Liver (tissue), 9 donors: ENCODE measurements around the gene ATIC. TPM values are rescaled to one million over a fixed set of nuclear protein-coding genes. Genes with fewer than 3 reads are reported as not detected.

ENCODE experiments used
- DNase-seq: peaks from one replicate; pipeline ENCODE4 v3.0.0-alpha.2; 2017; ENCODE audit warnings: low spot score
- H3K27ac ChIP-seq, 2 donors: one replicate each; pipeline ENCODE4 v1.7.0; 2013; ENCODE audit warnings: inconsistent platforms in 2 of 2, low read length in 2 of 2, control low read depth in 1 of 2, low read depth in 1 of 2, mild to moderate bottlenecking in 1 of 2
- H3K27me3 ChIP-seq, 4 donors: one replicate each; pipeline versions ENCODE4 v1.6.1 to v1.7.0; 2013; ENCODE audit warnings: low read length in 3 of 4, inconsistent platforms in 1 of 4, mild to moderate bottlenecking in 1 of 4, moderate library complexity in 1 of 4; ENCODE audit not compliant: control insufficient read depth in 4 of 4, insufficient read depth in 4 of 4
- H3K36me3 ChIP-seq, 4 donors: one replicate each; pipeline versions ENCODE4 v1.6.1 to v1.7.0; 2013; ENCODE audit warnings: low read length in 3 of 4, mild to moderate bottlenecking in 3 of 4, low read depth in 1 of 4, moderate library complexity in 1 of 4; ENCODE audit not compliant: control insufficient read depth in 4 of 4, insufficient read depth in 3 of 4
- H3K4me1 ChIP-seq, 4 donors: one replicate each; pipeline versions ENCODE4 v1.6.1 to v1.7.0; 2013; ENCODE audit warnings: low read length in 3 of 4, mild to moderate bottlenecking in 3 of 4, moderate library complexity in 1 of 4; ENCODE audit not compliant: control insufficient read depth in 4 of 4, insufficient read depth in 4 of 4
- H3K4me3 ChIP-seq, 3 donors: one replicate each; pipeline versions ENCODE4 v1.6.1 to v1.7.0; 2013; ENCODE audit warnings: low read length in 3 of 3, control low read depth in 1 of 3, low read depth in 1 of 3, mild to moderate bottlenecking in 1 of 3
- H3K9ac ChIP-seq, 2 donors: one replicate each; pipeline ENCODE4 v1.7.0; 2013; ENCODE audit warnings: low read length in 2 of 2, mild to moderate bottlenecking in 2 of 2, moderate library complexity in 2 of 2, control low read depth in 1 of 2, low read depth in 1 of 2
- H3K9me3 ChIP-seq, 4 donors: one replicate each; pipeline versions ENCODE4 v1.6.1 to v1.7.0; 2013; ENCODE audit warnings: low read length in 3 of 4; ENCODE audit not compliant: control insufficient read depth in 4 of 4
- ATF3 ChIP-seq: IDR thresholded peaks from 2 replicates; pipeline ENCODE4 v1.6.1; 2016; ENCODE audit warnings: antibody characterized with exemption
- EGR1 ChIP-seq, 2 donors: IDR thresholded peaks; 2 replicates each; pipeline ENCODE4 v1.6.1; 2016 to 2018; ENCODE audit warnings: antibody characterized with exemption in 2 of 2, low read depth in 2 of 2
- FOXA1 ChIP-seq: IDR thresholded peaks from 2 replicates; pipeline ENCODE4 v1.6.1; 2016; ENCODE audit warnings: antibody characterized with exemption
- FOXA2 ChIP-seq: IDR thresholded peaks from 2 replicates; pipeline ENCODE4 v1.6.1; 2016; ENCODE audit warnings: antibody characterized with exemption
- GABPA ChIP-seq, 2 donors: IDR thresholded peaks in 1 of 2; conservative IDR thresholded peaks in 1 of 2; 2 replicates each; pipeline ENCODE4 v1.6.1; 2016; ENCODE audit warnings: antibody characterized with exemption in 2 of 2, mild to moderate bottlenecking in 1 of 2, moderate library complexity in 1 of 2
- HNF4A ChIP-seq, 2 donors: conservative IDR thresholded peaks; 2 replicates each; pipeline ENCODE4 v1.6.1; 2016; ENCODE audit warnings: antibody characterized with exemption in 2 of 2, mild to moderate bottlenecking in 2 of 2
- JUND ChIP-seq, 2 donors: IDR thresholded peaks; 2 replicates each; pipeline ENCODE4 v1.6.1; 2016; ENCODE audit warnings: antibody characterized with exemption in 2 of 2
- NR2F2 ChIP-seq: IDR thresholded peaks from 2 replicates; pipeline ENCODE4 v1.6.1; 2016; ENCODE audit warnings: antibody characterized with exemption
- RAD21 ChIP-seq, 2 donors: IDR thresholded peaks; 2 replicates each; pipeline ENCODE4 v1.6.1; 2016; ENCODE audit warnings: antibody characterized with exemption in 2 of 2, mild to moderate bottlenecking in 2 of 2
- RXRA ChIP-seq, 2 donors: IDR thresholded peaks; 2 replicates each; pipeline ENCODE4 v1.6.1; 2017 to 2018; ENCODE audit warnings: antibody characterized with exemption in 2 of 2, mild to moderate bottlenecking in 1 of 2
- SP1 ChIP-seq: IDR thresholded peaks from 2 replicates; pipeline ENCODE4 v1.6.1; 2018; ENCODE audit warnings: antibody characterized with exemption, mild to moderate bottlenecking
- YY1 ChIP-seq: IDR thresholded peaks from 2 replicates; pipeline ENCODE4 v1.6.1; 2016; ENCODE audit warnings: antibody characterized with exemption, mild to moderate bottlenecking
- ZBTB33 ChIP-seq: IDR thresholded peaks from 2 replicates; pipeline ENCODE4 v1.6.1; 2016; ENCODE audit warnings: antibody characterized with exemption
- WGBS: extraction: QIAGEN DNeasy Blood & Tissue Kit; methylation state at CpG from one replicate; pipeline ENCODE4 v1.1.7; 2013; 5-methylcytosine and 5-hydroxymethylcytosine counted together
- polyA plus RNA-seq, 2 donors: library from polyadenylated mRNA; stranded (reverse) in 1 of 2; unstranded in 1 of 2; fragments of 200-250 nt in 1 of 2; fragments of >200 nt in 1 of 2; fragmentation: Nextera tagmentation in 1 of 2; extraction: Ambion mirVana in 1 of 2; gene quantifications; one replicate each; pipeline versions ENCODE4 v1.2.1 to v1.2.3, GENCODE V29; 2013 to 2015
- total RNA-seq, 2 donors: library from RNA; depleted of rRNA; stranded (reverse); fragments of >200 nt; gene quantifications; one replicate each; pipeline ENCODE4 v1.2.3, GENCODE V29; 2014
- TF ChIP-seq, protein P1 (sequence below): IDR thresholded peaks from 2 replicates; pipeline ENCODE4 v1.6.1; 2016; ENCODE audit warnings: antibody characterized with exemption, mild to moderate bottlenecking
- TF ChIP-seq, protein P2 (sequence below): fragments of 150-350 bp; IDR thresholded peaks from 2 replicates; pipeline ENCODE4 v1.5.1; 2017; ENCODE audit warnings: improper control_type of control experiment, low read depth, low read length; ENCODE audit not compliant: missing input control
- TF ChIP-seq, protein P3 (sequence below): IDR thresholded peaks from 2 replicates; pipeline ENCODE4 v1.6.1; 2016; ENCODE audit warnings: antibody characterized with exemption
- donor health status: healthy.
- donor health status: healthy.
- donor health status: healthy.
- donor health status: healthy.
- donor health status: healthy.

The ATIC gene
- total and polyA plus RNA-seq, 4 donors, result 22.9 to 50.0 (median 36.0) TPM

DNA sequence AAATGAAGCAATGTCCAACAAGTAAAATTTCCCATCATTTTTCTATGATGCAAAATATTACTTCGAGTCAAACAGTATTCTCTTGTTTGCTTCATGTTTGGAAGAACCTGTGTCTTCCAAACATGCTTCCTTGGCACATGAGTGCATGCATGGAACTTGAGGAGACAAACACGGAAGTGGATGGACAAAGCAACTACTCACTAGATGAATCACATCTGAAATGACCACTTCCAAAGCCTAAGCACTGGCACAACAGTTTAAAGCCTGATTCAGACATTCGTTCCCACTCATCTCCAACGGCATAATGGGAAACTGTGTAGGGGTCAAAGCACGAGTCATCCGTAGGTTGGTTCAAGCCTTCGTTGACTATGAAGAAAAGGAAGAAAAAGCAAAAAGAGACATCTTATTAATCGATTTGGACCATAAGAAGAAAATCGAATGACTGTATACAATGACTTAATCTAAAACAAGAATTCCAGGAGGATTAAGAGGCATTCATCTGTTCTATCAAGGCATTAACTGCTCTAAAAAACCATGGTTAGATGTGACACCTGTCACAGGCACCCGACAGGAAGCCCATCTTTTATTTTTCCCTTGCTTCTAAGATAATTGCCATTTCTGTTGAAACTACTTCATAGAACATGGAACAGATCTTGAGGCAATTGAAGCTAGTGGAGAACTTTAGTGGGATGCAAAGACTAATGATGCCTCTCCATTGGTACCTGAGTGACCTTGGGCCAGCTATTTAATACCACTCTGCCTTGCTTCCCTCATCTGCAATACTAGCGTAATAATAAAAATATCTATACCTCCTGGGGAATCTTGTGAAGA is 56.0 kb downstream of the ATIC start:
- DNase-seq, result no peak
- H3K4me1 ChIP-seq, result no peaks in the 10 kb centered on the region
- no peaks in the 10 kb centered on the region for H3K9me3 ChIP-seq
- H3K9ac ChIP-seq, result no peak overlapping the region
- H3K4me3 ChIP-seq, result no peak overlapping the region
- no peaks in the 10 kb centered on the region for H3K27me3 ChIP-seq
- peaks cover 3 to 89% (median 81%) of the 10 kb centered on the region in 4 donors for H3K36me3 ChIP-seq
- no peak overlapping the region for H3K27ac ChIP-seq
- 92% methylated on average over 11 of the region's 11 CpGs for WGBS
- TF ChIP-seq EGR1 (IDR thresholded peaks at IDR 0.05; ENCODE audit: low read depth in 2 of 2) (no peak), RXRA (IDR thresholded peaks at IDR 0.05) (no peak), FOXA1 (no peak), NR2F2 (no peak), GABPA (IDR thresholded peaks at IDR 0.05 in 1 of 2, conservative IDR thresholded peaks at IDR 0.05 in 1 of 2) (no peak), HNF4A (conservative IDR thresholded peaks at IDR 0.05) (no peak), SP1 (no peak), YY1 (no peak), ATF3 (no peak)
- TF ChIP-seq, protein P1, sequence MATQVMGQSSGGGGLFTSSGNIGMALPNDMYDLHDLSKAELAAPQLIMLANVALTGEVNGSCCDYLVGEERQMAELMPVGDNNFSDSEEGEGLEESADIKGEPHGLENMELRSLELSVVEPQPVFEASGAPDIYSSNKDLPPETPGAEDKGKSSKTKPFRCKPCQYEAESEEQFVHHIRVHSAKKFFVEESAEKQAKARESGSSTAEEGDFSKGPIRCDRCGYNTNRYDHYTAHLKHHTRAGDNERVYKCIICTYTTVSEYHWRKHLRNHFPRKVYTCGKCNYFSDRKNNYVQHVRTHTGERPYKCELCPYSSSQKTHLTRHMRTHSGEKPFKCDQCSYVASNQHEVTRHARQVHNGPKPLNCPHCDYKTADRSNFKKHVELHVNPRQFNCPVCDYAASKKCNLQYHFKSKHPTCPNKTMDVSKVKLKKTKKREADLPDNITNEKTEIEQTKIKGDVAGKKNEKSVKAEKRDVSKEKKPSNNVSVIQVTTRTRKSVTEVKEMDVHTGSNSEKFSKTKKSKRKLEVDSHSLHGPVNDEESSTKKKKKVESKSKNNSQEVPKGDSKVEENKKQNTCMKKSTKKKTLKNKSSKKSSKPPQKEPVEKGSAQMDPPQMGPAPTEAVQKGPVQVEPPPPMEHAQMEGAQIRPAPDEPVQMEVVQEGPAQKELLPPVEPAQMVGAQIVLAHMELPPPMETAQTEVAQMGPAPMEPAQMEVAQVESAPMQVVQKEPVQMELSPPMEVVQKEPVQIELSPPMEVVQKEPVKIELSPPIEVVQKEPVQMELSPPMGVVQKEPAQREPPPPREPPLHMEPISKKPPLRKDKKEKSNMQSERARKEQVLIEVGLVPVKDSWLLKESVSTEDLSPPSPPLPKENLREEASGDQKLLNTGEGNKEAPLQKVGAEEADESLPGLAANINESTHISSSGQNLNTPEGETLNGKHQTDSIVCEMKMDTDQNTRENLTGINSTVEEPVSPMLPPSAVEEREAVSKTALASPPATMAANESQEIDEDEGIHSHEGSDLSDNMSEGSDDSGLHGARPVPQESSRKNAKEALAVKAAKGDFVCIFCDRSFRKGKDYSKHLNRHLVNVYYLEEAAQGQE, result no peak
- TF ChIP-seq, protein P2, sequence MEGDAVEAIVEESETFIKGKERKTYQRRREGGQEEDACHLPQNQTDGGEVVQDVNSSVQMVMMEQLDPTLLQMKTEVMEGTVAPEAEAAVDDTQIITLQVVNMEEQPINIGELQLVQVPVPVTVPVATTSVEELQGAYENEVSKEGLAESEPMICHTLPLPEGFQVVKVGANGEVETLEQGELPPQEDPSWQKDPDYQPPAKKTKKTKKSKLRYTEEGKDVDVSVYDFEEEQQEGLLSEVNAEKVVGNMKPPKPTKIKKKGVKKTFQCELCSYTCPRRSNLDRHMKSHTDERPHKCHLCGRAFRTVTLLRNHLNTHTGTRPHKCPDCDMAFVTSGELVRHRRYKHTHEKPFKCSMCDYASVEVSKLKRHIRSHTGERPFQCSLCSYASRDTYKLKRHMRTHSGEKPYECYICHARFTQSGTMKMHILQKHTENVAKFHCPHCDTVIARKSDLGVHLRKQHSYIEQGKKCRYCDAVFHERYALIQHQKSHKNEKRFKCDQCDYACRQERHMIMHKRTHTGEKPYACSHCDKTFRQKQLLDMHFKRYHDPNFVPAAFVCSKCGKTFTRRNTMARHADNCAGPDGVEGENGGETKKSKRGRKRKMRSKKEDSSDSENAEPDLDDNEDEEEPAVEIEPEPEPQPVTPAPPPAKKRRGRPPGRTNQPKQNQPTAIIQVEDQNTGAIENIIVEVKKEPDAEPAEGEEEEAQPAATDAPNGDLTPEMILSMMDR, result no peak

DNA sequence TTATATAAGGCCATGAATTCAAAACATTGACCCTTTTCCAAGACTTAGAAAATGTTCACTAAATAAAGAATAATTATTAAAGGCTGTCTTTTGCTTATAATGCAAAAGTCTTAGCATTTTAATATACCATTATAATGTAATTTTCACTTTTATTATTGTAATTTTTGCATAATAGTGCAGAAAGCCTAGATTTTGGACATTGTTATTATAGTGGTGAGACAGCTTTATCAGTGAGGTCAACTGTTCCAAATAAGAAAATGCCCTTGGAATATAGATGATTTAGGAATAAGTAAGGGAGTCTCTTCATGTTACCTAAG is 56.6 kb downstream of the ATIC start:
- no peak overlapping the region for H3K9ac ChIP-seq
- peaks cover 3 to 89% (median 82%) of the 10 kb centered on the region in 4 donors for H3K36me3 ChIP-seq
- no peak for DNase-seq
- no peak overlapping the region for H3K4me3 ChIP-seq
- H3K27ac ChIP-seq, result no peak overlapping the region
- H3K9me3 ChIP-seq, result no peaks in the 10 kb centered on the region
- TF ChIP-seq, protein P2, result no peak
- TF ChIP-seq ATF3 (no peak), RXRA (IDR thresholded peaks at IDR 0.05) (no peak), YY1 (no peak), ZBTB33 (no peak), JUND (IDR thresholded peaks at IDR 0.05) (no peak), HNF4A (conservative IDR thresholded peaks at IDR 0.05) (no peak), EGR1 (IDR thresholded peaks at IDR 0.05; ENCODE audit: low read depth in 2 of 2) (no peak), FOXA2 (no peak), RAD21 (IDR thresholded peaks at IDR 0.05) (no peak), GABPA (IDR thresholded peaks at IDR 0.05 in 1 of 2, conservative IDR thresholded peaks at IDR 0.05 in 1 of 2) (no peak)
- TF ChIP-seq, protein P3, sequence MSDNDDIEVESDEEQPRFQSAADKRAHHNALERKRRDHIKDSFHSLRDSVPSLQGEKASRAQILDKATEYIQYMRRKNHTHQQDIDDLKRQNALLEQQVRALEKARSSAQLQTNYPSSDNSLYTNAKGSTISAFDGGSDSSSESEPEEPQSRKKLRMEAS, result no peak
- H3K27me3 ChIP-seq, result no peaks in the 10 kb centered on the region
- no peaks in the 10 kb centered on the region for H3K4me1 ChIP-seq
